ENCODE results near the gene CBX4.

DNA sequence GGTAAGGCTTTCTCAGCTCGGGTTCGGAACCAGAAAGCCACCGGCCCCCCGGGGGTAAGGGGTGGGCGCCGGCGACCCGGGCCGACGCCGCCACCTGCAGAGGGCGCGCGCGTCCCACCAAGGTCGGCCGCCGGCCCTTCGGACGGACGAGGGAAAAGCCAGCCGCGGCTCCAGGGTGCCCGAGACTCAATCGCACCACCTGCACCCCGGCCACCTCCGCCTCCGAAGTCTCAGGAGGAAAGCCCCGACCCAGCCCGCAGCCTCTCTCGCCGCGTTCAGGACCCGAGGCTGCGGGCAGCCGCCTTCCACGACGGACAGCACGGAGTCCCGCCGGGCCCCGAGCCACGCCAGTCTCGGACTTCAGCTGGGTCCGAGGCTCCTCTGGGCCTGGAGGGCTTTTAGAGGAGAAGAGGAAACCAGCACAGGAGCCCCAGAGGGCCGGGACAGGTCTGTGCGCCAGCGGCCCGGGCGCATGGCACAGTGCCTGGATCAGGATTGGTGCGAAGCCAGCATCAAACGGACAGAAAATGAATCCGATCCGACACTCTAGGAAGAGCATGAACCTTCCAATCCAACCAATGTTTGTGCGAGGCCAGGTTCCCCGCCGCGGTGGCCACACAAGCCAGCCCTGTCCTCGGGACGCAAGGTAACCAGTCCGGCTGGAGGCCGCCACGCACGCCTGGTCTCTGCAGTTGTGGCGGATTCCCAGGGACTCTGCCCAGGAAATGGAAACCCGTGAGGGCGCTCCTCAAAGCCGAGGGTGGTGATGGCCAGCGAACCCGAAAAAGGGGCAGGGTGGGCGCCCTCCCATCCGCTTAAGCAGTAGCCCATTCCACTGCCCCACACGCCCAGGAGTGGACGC lies 49.1 kb downstream of the CBX4 start:
- TF ChIP-seq, protein P1, sequence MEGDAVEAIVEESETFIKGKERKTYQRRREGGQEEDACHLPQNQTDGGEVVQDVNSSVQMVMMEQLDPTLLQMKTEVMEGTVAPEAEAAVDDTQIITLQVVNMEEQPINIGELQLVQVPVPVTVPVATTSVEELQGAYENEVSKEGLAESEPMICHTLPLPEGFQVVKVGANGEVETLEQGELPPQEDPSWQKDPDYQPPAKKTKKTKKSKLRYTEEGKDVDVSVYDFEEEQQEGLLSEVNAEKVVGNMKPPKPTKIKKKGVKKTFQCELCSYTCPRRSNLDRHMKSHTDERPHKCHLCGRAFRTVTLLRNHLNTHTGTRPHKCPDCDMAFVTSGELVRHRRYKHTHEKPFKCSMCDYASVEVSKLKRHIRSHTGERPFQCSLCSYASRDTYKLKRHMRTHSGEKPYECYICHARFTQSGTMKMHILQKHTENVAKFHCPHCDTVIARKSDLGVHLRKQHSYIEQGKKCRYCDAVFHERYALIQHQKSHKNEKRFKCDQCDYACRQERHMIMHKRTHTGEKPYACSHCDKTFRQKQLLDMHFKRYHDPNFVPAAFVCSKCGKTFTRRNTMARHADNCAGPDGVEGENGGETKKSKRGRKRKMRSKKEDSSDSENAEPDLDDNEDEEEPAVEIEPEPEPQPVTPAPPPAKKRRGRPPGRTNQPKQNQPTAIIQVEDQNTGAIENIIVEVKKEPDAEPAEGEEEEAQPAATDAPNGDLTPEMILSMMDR (IDR thresholded peaks at IDR 0.05), result peak; percentile 47 to 78 (median 76)
- no peak for TF ChIP-seq POLR2A (IDR thresholded peaks at IDR 0.05)
